H4 (cell line): Measurements from ENCODE around the gene DNAH11. TPM values are rescaled to one million over a fixed set of nuclear protein-coding genes. Genes with fewer than 3 reads are reported as not detected.
A peak's percentile ranks its signal among the peaks of the same experiment; 100 is the strongest.
"Not testable (repeated sequence)": the region's sequence is repeated elsewhere in the genome, so short reads cannot be mapped to it uniquely, and the experiment has no call there.

ENCODE experiments used
- DNase-seq: peaks from one replicate; pipeline ENCODE4 v3.0.0-alpha.2; 2015; ENCODE audit warnings: low spot score
- total RNA-seq: library from RNA; depleted of rRNA; stranded (reverse); fragments of >200 nt; shearing (Covaris generic); gene quantifications from 2 replicates; pipeline ENCODE4 v1.2.3, GENCODE V29; 2014

The DNAH11 gene
- total RNA-seq, 1 experiment from 2014 or later: 53.6 TPM

- no peak for DNase-seq
Measured at GRCh38 chr7:21717323-21717722, 174.5 kb downstream of the DNAH11 start.

- DNase-seq: no peak
Measured at GRCh38 chr7:21718391-21718790, 175.6 kb downstream of the DNAH11 start.

DNA sequence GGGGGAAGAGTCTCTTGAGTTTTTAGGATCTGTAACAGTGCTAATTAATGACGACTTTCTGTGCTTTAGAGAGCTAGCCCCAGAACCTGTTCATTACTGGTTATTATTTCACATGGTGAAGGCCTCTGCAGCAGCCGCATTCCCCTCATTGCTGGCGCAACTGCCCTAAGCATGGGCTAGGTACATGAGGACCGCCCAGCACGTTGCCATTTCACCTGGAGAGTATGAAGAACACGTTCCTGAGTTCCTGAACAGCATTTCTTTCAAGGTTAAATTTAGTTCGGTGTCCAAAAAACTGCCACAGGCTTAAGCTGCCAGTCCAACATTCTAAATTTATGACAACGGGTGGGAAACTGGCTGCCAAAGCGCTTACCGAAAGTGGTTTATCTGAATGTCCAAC, 177.0 kb downstream of the DNAH11 start:
- no peak for DNase-seq

DNA sequence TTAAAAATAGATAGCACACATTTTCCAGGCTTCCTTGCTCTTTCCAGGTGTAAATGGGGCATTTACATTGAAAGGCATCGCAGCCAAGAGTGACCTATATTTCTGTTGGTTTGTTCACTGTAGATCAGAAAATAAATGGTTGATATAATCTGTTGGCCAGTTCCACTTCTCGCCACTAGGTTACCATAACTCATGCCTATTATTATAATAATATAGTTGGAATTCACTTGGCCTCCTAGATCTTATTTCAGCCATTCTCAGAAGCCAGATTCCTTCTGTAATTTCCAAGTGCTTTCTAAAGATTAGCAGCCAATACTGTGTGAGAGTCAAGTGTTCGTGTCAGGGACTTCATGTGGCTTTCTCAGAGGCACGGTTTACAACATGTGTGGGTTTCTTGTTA, 179.5 kb downstream of the DNAH11 start:
- DNase-seq: no peak

- DNase-seq: peak; percentile 18
Measured at GRCh38 chr7:21724562-21724961, 181.7 kb downstream of the DNAH11 start.

GRCh38 chr7:21730399-21730798, 187.6 kb downstream of the DNAH11 start:
- no peak for DNase-seq

DNA sequence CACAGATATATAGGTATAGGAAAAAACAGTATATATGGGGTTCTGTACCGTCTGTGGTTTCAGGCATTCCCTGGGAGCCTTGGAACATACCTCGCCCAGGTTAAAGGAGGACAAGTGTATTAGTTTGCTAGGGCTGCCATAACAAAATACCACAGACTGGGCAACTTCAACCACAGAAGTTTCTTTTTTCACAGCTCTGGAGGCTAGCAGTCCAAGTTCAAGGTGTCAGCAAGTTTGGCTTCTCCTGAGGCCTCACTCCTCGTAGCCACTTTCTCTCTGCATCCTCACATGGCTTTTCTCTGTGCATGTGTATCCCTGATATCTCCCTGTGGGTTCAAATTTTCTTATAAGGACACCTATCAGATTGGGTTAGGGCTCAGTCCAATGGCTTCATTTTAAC, 189.1 kb downstream of the DNAH11 start:
- DNase-seq: no peak

DNA sequence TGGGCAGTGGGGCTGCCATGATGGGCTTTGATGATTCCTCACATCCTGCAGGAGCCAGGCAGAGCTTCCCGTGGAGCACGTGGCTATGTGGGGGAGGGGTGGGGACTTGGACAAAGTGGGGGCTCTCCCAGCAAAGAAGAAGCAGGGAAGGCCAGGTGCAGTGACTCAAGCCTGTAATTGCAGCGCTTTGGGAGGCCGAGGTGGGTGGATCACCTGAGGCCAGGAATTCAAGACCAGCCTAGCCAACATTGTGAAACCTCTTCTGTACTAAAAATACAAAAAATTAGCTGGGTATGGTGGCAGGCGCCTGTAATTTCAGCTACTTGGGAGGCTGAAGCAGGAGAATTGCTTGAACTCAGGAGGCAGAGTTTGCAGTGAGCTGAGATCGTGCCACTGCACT, 190.1 kb downstream of the DNAH11 start:
- DNase-seq: not testable (repeated sequence)

- no peak for DNase-seq
Measured at GRCh38 chr7:21733837-21734236, 191.0 kb downstream of the DNAH11 start.

- no peak for DNase-seq
Measured at GRCh38 chr7:21743493-21743892, 200.7 kb downstream of the DNAH11 start.

GRCh38 chr7:21746949-21747348, 204.1 kb downstream of the DNAH11 start:
- DNase-seq: no peak

- DNase-seq: no peak
Measured at GRCh38 chr7:21747806-21748205, 205.0 kb downstream of the DNAH11 start.

DNA sequence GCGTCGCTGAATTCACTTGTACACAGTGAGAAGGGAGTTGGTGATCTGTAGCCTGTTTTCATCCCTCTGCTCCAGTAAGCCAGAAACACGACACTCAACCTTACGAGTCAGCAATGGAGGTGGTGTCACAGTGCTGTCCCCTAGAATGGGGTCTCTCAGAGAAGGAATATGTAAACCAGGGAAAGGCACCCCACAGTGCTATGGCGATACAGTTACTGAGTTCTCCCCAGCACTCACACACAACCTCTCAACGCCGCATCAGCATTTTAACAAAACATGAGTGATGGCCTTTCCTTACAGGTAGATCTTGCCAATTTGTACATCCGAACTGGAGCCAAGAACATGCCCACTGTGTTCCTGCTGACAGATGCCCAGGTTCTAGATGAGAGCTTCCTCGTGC, 206.5 kb downstream of the DNAH11 start:
- DNase-seq: no peak

- no peak for DNase-seq
Measured at GRCh38 chr7:21753071-21753470, 210.2 kb downstream of the DNAH11 start.

- DNase-seq: no peak
Measured at GRCh38 chr7:21754963-21755362, 212.1 kb downstream of the DNAH11 start.

DNA sequence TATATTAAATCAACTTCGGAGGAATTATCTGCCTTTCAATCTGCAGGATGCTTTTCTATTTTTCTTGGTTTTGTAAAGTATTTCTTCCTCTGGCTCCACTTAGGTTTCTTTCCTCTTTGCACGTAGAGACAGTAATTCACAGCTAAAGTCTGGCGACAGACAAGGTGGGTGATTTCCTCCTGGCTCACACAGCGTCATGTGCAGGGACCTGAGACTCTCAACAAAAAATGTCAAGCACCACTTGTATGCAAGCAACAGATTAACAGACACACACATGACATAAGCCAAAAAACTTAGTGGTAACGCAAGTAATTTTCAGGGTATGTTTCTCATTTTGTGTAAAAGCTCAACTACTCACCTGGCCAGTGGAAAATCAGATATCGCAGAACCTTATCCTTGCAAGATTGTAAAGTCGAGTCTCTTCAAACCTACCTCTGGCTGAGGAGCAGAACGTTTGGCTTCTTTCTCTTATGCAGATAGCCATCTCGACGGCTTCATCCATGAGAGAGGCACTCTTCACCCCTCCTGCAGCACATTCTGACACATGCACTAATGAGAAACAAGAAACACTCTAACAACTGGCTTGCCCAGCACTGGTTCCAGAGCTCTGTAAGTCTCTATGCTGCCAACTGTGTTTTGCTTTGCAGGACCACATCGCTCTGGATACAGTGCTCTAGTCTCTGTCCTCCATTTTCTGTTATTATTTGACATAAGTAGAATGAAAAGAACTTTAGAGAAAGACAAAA, 214.9 kb downstream of the DNAH11 start:
- no peak for DNase-seq

DNA sequence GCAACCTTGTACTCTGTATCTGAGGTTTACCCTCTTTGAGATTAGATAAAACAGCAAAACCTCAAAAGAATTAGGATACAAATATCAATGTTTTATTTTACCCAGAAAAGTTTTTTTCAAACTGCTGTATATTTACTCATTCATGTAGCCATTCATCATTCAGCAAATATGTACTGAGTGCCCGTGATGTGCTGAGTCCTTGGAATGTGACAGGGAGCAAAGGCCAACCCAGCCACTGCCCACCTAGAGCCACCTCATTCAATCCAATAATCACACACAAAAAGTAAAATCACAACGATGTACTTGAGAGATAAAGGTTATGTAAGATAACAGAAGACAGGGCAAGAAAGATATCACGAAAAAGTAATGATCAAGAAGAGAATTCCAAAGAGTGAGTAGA, 215.4 kb downstream of the DNAH11 start:
- no peak for DNase-seq

DNA sequence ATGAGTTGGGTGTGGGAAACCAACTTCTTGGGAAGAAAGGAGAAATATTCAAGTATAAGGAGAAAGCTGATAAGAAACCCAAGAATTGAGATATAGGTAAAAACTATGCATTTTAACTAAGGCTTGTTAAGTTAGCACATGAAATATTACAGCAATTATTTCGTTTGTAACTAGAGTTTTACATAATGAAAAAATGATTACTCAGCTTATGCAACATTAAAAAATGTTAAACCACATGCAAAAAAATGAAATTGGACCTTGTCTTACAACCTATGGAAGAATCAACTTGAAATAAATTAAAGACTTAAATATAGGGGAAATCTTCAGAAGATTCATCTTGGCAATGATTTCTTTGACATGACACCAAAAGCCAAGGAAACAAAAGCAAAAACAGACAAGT, 219.6 kb downstream of the DNAH11 start:
- no peak for DNase-seq

- DNase-seq: no peak
Measured at GRCh38 chr7:21763818-21764217, 221.0 kb downstream of the DNAH11 start.

DNA sequence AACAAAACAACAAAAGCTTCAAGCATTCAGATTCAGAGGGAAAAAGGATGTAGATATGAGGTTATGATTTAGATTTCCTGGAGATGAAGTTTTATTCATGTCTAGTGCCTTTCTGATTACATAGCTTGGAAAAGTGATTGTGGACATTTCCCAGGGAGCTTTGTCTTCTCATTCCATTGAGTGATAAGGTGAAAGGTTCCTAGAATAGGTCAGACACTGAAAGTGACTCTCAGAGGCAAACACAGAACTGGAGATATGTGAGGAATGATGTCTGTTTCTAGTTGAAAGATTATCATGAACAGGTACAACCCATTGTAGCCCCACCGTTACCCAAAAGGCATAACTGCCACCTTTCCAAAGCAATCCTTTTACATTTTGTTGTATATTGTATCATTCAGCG, 223.4 kb downstream of the DNAH11 start:
- DNase-seq: no peak

GRCh38 chr7:21767300-21767900, 224.6 kb downstream of the DNAH11 start:
- DNase-seq: peak; percentile 98

DNA sequence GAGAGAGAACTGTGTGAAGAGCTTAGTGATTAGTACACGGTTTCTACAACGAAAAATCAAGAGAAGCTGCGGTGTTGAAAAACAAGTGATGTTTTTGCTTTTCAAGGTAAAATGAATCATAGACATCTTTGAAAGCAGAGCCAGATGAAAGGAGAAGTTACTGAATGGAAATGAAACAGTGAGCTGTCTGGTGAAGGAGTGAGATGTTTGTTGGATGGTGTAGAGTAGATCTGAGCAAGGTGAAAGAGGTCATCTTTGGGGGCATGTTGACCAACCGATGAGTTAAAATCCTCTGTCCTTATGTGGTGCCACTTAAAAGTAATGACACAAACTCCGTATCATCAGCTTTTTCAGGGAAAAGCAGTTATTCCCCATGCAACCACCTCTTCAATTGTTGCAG, 225.4 kb downstream of the DNAH11 start:
- DNase-seq: no peak

DNA sequence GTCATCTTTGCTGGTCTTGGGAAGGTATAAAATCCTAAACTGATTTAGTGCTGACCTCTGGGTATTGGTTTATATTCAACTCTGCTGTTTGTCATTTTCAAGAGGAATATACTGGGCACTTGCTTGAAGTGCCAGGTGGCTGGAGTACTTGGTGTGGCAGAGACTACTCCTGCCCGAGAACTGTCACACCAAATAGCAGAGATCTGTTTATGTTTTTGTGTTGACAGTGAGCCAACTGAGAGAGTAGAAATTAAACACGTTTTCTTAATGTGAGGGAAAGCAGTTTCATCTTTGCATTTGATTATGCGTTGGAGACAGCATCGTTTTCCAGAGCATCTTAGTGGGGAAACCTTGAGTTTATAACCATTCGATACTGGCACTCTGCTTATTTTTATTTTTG, 228.4 kb downstream of the DNAH11 start:
- no peak for DNase-seq
